Stimulated activated CD8-positive, alpha-beta memory T cell treated with anti-CD3 and anti-CD28 coated beads, Interleukin-15, amount 100 ng/mL, for 4 hours (primary cell): ENCODE results near the gene RAD51D.
"Not testable (repeated sequence)": the region's sequence is repeated elsewhere in the genome, so short reads cannot be mapped to it uniquely, and the experiment has no call there.

Source experiments
- DNase-seq, 2 donors: peaks; one replicate each; pipeline ENCODE4 v3.0.0-alpha.2; 2020; ENCODE audit warnings: low read depth in 2 of 2

Gene RAD51D

DNA sequence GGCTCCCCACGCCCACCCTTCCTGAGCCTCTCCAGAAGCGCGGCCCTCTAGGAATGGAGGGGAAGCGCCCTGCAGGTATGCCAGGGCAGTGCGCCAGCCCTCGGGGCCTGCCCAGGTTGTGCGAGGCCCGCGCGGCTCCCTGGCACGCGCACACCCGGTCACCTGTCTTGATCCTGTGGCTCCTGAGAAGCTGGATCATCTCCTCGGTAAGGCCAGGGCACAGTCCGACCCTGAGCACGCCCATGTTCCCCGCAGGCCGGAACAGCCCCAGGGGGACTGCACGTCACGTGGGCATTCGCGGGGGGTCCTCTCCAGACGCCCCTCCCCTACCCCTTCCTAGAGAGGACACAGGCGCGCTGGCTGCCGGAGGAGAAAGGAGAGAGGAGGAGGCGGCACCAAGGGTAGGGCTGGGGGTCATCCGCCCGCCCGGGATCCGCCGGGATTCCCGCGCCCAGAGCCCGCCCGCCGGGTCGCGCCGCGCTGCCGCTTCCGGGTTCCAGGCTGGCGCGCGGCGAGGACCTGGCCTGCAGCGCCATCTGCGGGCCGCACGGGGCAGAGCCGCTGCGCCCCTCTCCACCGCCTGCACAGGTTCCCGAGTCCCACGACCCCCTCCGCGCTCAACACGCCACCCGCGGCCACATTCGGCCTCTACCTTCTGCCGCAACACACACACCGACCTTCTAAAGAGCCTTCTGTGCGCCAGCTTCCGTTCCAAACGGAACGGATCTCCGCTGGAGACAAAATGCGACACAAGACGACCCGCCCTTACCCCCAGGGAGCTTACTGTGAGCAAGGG lies at the start of gene RAD51D:
Gene RAD51D (minus strand): TSS at position 491 of the 796 bp plus-strand sequence. CDS start 247 bp downstream, at position 244.
- DNase-seq, result peak; percentile 50 to 63

- no peak for DNase-seq
Measured at GRCh38 chr17:35167666-35168065, 48.0 kb upstream of the RAD51D start.

DNA sequence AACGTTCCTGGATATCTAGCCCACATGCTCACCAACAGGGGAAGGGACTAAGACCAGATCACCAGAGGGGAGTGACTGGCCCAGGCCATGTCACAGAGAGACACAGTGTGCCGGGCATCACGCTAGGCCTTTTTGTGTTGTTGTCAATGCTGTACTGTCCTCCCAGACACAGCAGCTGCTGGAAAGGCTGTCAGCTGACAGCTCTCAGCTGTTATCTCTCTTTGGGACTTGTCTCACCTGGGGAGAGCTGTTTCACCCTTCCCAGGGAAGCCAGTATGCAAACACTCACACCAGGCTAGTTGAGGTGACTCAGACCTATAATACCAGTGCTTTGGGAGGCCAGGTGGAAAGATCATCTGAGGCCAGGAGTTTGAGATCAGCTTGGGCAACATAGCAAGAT lies 47.4 kb upstream of the RAD51D start:
- DNase-seq, result no peak

GRCh38 chr17:35166526-35166925 lies 46.9 kb upstream of the RAD51D start:
- no peak for DNase-seq

DNA sequence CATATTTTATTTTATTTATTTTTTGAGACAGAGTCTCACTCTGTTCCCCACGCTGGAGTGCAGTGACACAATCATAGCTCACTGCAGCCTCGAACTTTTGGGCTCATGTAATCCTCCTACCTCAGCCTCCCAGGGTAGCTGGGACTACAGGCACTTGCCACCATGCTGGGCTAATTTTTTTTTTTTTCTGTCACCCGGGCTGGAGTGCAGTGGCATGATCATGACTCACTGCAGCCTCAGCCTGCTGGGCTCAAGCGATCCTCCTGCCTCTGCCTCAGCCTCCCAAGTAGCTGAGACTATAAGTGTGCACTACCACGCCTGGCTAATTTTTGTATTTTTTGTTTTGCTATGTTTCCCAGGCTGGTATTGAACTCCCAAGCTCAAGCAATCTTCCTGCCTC lies 45.1 kb upstream of the RAD51D start:
- no peak for DNase-seq

- no peak for DNase-seq
Measured at GRCh38 chr17:35163886-35164285, 44.2 kb upstream of the RAD51D start.

- no peak for DNase-seq
Measured at GRCh38 chr17:35162755-35163154, 43.1 kb upstream of the RAD51D start.

DNA sequence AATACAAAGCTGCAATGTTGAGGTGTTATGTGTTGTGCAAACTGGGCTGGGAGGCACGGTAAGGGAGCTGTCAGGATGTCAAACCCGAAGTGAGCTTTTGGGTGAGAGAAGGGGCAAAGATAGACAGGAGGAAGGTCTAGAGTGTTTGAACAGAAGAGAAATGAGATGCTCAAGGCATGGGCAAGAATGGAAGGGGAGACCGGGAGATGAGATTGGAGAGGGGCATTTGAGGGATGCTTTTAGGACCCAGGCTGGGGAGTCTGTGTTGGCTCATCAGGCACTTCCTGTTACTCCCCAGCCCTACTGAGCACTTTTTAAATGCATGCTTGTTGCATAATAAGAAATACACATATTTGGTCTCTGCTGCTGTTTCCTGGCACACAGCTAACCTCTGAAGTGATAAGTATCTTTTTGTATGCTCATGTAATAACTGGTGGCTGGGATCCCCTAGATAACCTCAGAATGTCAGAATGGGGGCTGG lies 41.7 kb upstream of the RAD51D start:
- no peak for DNase-seq

DNA sequence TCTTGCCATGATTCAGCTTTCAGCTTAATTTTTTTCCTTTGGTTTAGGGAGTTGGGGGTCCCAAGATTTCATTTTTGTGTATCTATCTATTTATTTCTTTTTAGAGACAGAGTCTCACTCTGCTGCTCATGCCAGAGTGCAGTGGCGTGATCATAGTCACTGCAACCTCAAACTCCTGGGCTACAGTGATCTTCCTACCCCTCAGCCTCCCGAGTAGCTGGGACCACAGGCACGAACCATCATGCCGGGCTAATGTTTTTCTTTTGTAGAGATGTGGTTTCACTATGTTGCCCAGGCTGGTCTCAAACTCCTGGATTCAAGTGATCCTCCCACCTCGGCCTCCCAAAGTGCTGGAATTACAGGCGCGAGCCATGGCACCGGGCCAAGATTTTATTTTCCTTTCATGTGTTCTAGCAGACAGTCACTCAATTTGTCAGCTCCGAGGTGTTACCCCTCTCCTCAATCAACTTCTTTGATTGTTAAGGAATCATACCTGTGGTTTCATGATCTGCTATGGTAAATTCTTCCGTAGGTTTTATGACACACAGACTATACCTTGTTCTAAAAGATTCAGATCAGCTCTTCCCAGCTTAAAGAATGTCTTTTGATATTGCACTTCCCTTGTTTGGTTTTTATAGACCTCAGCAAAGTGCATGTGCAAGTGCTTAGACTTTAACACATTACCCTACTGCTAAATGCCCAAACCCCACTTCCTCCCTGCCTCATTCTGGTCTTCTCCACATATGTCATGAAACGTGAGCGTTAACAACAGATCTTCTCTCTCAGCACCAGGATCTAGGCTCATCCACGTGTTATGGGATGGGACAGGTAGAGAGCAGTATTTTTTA lies 40.9 kb upstream of the RAD51D start:
- no peak for DNase-seq

DNA sequence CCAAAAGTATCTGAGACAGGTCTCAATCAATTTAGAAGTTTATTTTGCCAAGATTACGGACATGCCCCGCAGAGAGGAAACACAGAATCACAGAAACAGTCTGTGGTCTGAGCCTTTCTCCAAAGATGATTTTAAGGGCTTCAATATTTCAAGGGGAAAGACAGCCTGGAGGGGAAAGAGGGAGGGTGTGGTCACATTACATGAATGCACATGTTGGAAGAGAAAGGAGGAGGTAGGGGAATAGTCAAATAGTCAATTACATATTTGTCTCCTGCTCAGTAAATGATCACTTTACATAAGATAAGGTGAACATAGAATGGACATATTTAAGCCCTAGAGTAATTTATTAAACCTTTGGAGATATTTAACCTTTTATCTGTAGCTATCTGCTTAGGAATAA lies 40.3 kb upstream of the RAD51D start:
- no peak for DNase-seq

DNA sequence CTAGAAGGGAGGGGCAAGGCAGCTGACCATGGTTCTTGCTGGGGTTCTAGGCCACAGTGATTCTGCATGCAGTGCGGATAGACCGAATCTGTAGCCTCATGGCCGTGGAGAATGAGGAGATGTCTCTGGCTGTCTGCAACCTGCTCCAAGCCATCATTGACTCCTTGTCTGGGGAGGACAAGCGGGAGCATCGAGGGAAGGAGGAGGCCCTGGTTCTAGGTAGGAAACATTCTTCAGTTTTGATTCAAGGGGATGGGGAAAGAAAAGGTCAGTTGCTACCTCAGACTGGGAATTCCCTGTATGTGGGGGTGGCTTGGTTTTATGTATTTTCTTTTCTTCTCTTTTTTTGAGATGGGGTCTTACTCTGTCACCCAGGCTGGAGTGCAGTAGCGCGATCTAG lies 35.6 kb upstream of the RAD51D start:
- DNase-seq, result no peak

DNA sequence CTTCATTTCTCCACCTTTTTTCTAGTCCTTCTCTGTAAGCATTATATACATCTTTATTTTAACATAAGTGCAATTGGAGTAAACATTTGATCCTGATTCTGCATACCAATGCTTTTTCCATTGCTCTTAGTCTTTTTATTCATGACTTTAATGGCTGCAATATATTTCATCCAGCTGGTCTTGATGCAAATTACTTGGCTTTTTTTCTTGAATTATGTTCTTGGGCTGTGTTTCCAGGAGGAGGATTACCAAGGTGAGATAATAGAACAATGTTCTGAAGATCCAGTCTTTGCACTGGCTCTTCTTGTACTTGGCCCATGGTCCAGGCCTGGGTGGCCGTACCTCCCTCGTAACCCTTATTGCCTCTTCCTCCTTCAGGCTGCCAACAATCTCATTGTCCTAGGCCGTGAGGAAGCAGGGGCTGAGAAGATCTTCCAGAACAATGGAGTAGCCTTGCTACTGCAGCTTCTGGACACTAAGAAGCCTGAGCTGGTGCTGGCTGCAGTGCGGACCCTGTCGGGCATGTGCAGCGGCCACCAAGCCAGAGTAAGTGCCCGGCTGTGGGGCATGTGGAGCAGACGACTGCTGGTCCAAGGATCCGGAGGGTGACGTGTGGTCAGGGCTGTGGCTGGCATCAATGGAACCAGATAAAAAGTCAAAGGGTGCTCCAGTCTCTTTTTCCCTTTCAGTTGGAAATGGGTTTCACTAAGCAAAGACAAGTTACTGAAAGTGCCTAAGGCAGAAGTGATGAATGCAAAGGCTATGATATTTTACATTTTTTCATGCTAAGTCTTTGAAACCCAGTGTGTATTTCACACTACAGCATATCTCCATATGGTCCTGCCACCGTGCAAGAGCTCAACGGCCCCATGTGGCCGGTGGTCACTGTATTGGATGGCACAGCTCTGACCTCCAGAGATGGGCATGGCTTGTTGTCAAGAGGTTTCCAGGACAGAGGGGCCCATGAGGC lies 34.8 kb upstream of the RAD51D start:
- DNase-seq, result no peak

DNA sequence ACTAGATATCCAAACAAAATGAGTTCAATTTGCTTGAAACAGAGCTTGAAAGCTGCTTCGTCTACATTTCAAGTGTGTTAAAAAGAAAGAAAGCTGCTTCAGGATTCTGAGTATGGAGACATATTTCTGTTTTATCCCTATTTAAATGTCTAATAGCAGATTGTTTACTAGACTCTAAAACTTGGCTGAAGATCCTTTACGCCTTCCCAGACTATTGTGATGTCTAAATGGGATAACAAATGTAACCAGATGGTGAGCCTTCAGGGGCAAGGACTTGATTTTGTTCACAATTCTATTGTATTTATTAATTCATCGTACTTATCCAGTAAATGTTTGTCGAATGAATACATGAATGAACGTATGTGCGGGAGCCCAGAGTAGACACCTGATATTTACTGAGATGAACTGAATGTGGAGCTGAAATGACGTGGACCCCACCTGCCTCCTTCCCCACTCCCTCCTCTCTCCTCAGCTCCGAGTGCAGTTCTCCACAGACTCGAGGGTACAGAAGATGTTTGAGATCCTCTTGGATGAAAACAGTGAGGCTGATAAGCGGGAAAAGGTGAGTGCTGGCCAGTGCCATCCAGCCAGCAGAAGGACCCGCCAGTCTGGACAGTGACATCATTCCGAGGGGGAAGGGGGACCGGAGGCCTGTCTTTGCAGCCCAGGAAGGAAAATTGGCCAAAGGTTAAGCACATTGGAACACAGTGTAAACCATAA lies 32.9 kb upstream of the RAD51D start:
- DNase-seq, result no peak

GRCh38 chr17:35151080-35151479 lies 31.4 kb upstream of the RAD51D start:
- DNase-seq, result not testable (repeated sequence)

DNA sequence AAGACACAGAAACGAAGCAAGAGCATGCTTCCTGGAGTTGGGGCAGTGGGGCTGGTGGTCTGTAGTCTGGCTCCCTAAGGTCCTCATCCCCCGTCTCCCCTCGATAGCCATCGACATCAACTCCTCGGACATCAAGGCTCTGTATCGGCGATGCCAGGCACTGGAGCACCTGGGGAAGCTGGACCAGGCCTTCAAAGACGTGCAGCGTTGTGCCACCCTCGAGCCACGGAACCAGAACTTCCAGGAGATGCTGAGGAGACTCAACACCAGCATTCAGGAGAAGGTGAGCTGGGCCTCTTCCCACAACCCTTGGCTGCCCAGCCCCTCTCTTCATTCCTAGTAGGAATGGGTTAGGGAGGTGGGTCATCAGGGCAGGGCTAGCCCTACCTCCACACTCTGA lies 30.3 kb upstream of the RAD51D start:
- no peak for DNase-seq

- DNase-seq, result no peak
Measured at GRCh38 chr17:35148144-35148543, 28.5 kb upstream of the RAD51D start.

DNA sequence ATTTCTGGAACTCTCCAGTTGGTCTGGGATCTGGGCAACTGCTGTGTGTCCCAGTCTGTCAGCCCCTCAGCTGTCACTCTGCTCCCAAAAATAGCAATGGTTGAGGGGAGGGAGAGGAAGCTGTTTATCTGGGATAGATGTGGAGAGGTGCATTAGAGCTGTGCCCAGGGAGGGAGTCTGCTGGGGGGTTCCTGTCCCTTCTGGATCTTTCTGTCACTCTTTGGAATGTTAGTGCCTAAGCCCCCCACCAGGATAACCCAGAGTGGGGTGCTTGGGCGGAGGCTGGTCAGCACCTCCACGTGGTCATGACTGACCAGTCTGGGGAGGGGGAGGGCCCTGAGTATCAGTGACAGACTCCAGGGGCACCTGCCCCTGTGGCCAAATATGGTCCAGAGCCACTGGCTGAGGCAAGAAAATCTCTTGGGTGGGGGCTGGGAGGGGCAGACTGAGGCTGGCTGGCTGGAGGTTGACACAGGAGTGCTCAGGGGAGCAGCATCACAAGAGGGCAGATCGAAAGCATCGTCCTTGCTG lies 27.8 kb upstream of the RAD51D start, which contains the start of gene UNC45B:
Gene UNC45B (plus strand): TSS at position 443 of the 531 bp plus-strand sequence. CDS start 447 bp downstream, outside the sequence.
- no peak for DNase-seq

- DNase-seq, result no peak
Measured at GRCh38 chr17:35146214-35146833, 26.7 kb upstream of the RAD51D start.

- DNase-seq, result no peak
Measured at GRCh38 chr17:35144840-35145239, 25.2 kb upstream of the RAD51D start.

GRCh38 chr17:35142467-35142796 lies 22.8 kb upstream of the RAD51D start:
- DNase-seq, result no peak
